Kidney (tissue), 14 donors: Measurements from ENCODE around the gene TMEM91. TPM values are rescaled to one million over a fixed set of nuclear protein-coding genes. Genes with fewer than 3 reads are reported as not detected.
A peak's percentile ranks its signal among the peaks of the same experiment; 100 is the strongest.

Experiments
- DNase-seq, 5 donors: peaks; one replicate each; pipeline ENCODE4 v3.0.0-alpha.2; 2013 to 2020
- FAIRE-seq: peaks from 2 replicates; lab custom pipeline; 2012; peaks lifted over from hg19 to GRCh38; lab: Jason Lieb, UNC
- H3K27ac ChIP-seq, 2 donors: one replicate each; pipeline ENCODE4 v1.7.0; 2013; ENCODE audit warnings: low read depth in 2 of 2, low read length in 2 of 2, inconsistent platforms in 1 of 2
- H3K27me3 ChIP-seq: one replicate; pipeline ENCODE4 v1.7.1; 2013; ENCODE audit warnings: low read length, inconsistent platforms; ENCODE audit not compliant: control insufficient read depth, insufficient read depth
- H3K36me3 ChIP-seq, 3 donors: one replicate each; pipeline versions ENCODE4 v1.7.0 to v1.7.1; 2013; ENCODE audit warnings: low read length in 3 of 3, control low read depth in 1 of 3, inconsistent platforms in 1 of 3; ENCODE audit not compliant: insufficient read depth in 3 of 3, control insufficient read depth in 2 of 3
- H3K4me1 ChIP-seq, 3 donors: one replicate each; pipeline versions ENCODE4 v1.7.0 to v1.7.1; 2013; ENCODE audit warnings: low read length in 3 of 3, inconsistent platforms in 1 of 3, low read depth in 1 of 3; ENCODE audit not compliant: control insufficient read depth in 2 of 3, insufficient read depth in 2 of 3
- H3K4me3 ChIP-seq, 3 donors: one replicate each; pipeline versions ENCODE4 v1.7.0 to v1.8.1; 2013; ENCODE audit warnings: low read length in 3 of 3, control low read depth in 1 of 3, inconsistent platforms in 1 of 3
- H3K9ac ChIP-seq, 3 donors: one replicate each; pipeline versions ENCODE4 v1.7.0 to v1.7.1; 2013; ENCODE audit warnings: low read length in 3 of 3, control low read depth in 1 of 3, inconsistent platforms in 1 of 3
- H3K9me3 ChIP-seq, 3 donors: one replicate each; pipeline versions ENCODE4 v1.7.0 to v1.7.1; 2013; ENCODE audit warnings: low read length in 3 of 3, control low read depth in 1 of 3, inconsistent platforms in 1 of 3; ENCODE audit not compliant: control insufficient read depth in 2 of 3, insufficient read depth in 1 of 3
- intact Hi-C: fragments of 100-400 bp; cut with DNase I; formaldehyde crosslinking; loops from one replicate; pipeline ENCODE4 v1.11.1; 2022
- polyA plus RNA-seq: library from polyadenylated mRNA; stranded (reverse); fragments of 350-450 nt; fragmentation: Illumina TruSeq; extraction: RNeasy Lipid Tissue Mini Kit (QIAGEN cat#74804); gene quantifications from one replicate; pipeline ENCODE4 v1.2.3, GENCODE V29; 2014; ENCODE audit warnings: low read depth, low replicate concordance; ENCODE audit not compliant: insufficient read depth
- total RNA-seq: library from RNA; stranded (reverse); fragmentation: NEBNext Ultra II Directional; extraction: Animal tissue kit (Norgen Biotek cat#: 25700); gene quantifications from one replicate; pipeline ENCODE4 v1.2.1, GENCODE V29; 2021
- TF ChIP-seq, protein P1 (sequence below): IDR thresholded peaks from 3 replicates; pipeline ENCODE4 v1.5.1; 2012; ENCODE audit warnings: mild to moderate bottlenecking, moderate library complexity, borderline replicate concordance; ENCODE audit not compliant: insufficient read depth; ENCODE audit errors: extremely low read depth
- donor health status: control.
- donor health status: control.
- donor health status: control.
- donor health status: control.
- donor health status: control.
- donor health status: DM: yes; HTN: yes; CAD: no.
- donor health status: Normal renal cell carcinoma (clear cell type).

Gene TMEM91
- total and polyA plus RNA-seq, 2 donors from 2014 or later, result 9.5 to 24.3 TPM

DNA sequence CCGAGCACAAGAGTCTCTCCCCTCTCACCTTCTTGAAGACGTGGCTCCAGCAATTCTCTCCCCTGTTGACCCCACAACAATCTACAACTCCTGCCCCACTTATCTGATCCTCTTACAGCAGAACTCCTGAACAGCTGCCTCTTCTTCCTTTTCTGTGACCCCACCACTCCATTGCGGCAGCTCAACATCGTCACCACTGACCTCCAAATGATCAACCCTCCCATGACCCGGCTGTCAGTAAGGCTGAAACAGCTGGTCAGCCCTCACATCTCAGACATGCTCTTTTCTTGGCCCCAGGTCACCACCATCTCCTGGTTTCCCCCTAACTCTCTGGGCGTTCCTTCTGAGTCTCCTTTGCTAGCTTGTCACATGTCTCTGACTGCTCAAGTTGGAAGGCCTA, 19.0 kb downstream of the TMEM91 start:
- Histone ChIP-seq H3K4me1 (peaks cover 0 to 16% (median 7%) of the 10 kb centered on the region in 3 donors), H3K9ac (no peak overlapping the region), H3K27me3 (no peaks in the 10 kb centered on the region), H3K4me3 (no peak overlapping the region), H3K9me3 (no peaks in the 10 kb centered on the region), H3K36me3 (peaks cover 2 to 11% (median 6%) of the 10 kb centered on the region in 3 donors), H3K27ac (no peak overlapping the region)
- FAIRE-seq, result no peak
- TF ChIP-seq, protein P1, sequence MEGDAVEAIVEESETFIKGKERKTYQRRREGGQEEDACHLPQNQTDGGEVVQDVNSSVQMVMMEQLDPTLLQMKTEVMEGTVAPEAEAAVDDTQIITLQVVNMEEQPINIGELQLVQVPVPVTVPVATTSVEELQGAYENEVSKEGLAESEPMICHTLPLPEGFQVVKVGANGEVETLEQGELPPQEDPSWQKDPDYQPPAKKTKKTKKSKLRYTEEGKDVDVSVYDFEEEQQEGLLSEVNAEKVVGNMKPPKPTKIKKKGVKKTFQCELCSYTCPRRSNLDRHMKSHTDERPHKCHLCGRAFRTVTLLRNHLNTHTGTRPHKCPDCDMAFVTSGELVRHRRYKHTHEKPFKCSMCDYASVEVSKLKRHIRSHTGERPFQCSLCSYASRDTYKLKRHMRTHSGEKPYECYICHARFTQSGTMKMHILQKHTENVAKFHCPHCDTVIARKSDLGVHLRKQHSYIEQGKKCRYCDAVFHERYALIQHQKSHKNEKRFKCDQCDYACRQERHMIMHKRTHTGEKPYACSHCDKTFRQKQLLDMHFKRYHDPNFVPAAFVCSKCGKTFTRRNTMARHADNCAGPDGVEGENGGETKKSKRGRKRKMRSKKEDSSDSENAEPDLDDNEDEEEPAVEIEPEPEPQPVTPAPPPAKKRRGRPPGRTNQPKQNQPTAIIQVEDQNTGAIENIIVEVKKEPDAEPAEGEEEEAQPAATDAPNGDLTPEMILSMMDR, result no peak
- DNase-seq, result no peak
- intact Hi-C loops, result no loop called here

DNA sequence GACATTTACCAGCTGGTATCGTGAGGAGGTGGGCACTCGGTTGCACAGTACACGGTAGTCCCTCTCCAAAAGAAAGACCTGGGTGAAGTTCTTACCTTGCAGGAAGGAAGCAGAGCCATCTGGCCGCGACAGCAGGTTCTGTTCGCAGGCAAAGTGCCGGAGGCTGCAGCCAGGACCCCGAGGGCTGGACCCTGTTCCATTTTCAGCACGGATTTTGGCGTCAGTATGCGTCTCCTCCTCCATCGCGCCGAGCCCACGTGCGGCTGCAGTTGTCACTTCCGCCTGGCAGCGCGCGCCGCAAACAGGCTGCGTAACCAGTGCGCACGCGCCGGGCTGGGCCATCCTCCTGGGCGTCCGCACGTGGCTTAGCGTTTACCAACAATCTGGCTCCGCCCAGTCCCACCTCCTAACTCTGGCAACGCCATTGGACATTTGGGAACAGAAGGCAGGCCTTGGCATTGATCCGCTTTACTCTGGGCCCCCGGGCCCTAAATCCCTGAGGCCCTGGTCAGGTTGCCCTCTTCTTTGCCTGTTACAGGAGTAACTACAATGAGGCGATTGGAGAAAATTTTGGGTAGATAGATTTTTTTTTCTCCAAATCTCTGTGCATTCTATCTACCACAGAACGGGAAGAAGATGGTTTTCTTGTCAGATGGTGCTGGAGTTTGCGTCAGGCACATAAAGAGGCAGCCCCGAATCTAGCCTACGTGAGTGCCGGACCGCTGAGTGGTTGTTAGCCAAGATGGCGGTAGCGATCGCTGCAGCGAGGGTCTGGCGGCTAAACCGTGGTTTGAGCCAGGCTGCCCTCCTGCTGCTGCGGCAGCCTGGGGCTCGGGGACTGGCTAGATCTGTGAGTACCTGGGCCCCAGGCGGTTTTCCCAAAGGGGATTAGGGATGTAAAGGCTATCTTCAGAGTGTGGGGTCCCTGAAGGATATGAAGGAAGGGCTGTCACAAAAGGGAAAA, 21.0 kb downstream of the TMEM91 start, which contains the start of the genes BCKDHA and EXOSC5:
Gene BCKDHA, plus strand, starts transcription at position 733 of the 964 bp plus-strand sequence. Its CDS starts 10 bp downstream, at position 743.
Gene EXOSC5, minus strand, starts transcription at position 274 of the 964 bp plus-strand sequence. Its CDS starts 31 bp downstream, at position 243.
- peak; percentile 95 for FAIRE-seq
- no peaks in the 10 kb centered on the region for H3K27me3 ChIP-seq
- TF ChIP-seq, protein P1, result no peak
- H3K27ac ChIP-seq, result peak within 1 kb of the TSS; percentile 91 to 97
- no peaks in the 10 kb centered on the region for H3K9me3 ChIP-seq
- DNase-seq, result peak; percentile 99 to 100 (median 99)
- peak within 1 kb of the TSS; percentile 92 to 94 (median 93) for H3K9ac ChIP-seq
- peaks cover 0 to 16% (median 7%) of the 10 kb centered on the region in 3 donors for H3K4me1 ChIP-seq
- intact Hi-C loops, result no loop called here
- peaks cover 0 to 3% (median 0%) of the 10 kb centered on the region in 3 donors for H3K36me3 ChIP-seq
- H3K4me3 ChIP-seq, result peak within 1 kb of the TSS; percentile 93 to 100 (median 95)

DNA sequence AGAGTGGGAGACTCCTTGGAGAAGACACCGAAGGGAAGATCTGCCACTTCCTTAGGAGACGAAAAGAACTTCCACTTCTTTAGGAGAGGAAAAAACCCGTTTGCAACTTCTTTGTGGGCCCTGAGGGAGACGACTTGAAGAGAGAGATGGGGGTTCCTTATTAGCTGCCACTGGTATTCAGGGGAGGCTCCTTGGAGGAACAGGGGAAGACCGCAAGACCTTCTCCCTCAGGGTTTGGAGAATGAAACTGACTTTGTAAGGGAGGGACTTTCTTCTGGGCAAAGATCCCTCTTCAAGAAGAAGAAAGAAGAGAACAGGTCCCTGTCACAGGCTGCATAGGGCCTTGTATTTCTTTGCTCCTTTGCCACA, 21.7 kb downstream of the TMEM91 start:
- no peak for FAIRE-seq
- DNase-seq, result no peak
- H3K9me3 ChIP-seq, result no peaks in the 10 kb centered on the region
- peaks cover 0 to 19% (median 7%) of the 10 kb centered on the region in 3 donors for H3K4me1 ChIP-seq
- H3K4me3 ChIP-seq, result peak overlapping the region; percentile 92 to 100 (median 95)
- intact Hi-C loops, result no loop called here
- H3K9ac ChIP-seq, result peak overlapping the region; percentile 92 to 94 (median 93)
- H3K36me3 ChIP-seq, result peaks cover 0 to 3% (median 0%) of the 10 kb centered on the region in 3 donors
- TF ChIP-seq, protein P1, result no peak
- peak overlapping the region in 1 of 2 donors; percentile 91 for H3K27ac ChIP-seq
- no peaks in the 10 kb centered on the region for H3K27me3 ChIP-seq
